ENCODE data around the gene ABHD2. TPM values are rescaled to one million over a fixed set of nuclear protein-coding genes. Genes with fewer than 3 reads are reported as not detected.

ABHD2 gene
- polyA plus RNA-seq, 1 experiment = 69.6 TPM

DNA sequence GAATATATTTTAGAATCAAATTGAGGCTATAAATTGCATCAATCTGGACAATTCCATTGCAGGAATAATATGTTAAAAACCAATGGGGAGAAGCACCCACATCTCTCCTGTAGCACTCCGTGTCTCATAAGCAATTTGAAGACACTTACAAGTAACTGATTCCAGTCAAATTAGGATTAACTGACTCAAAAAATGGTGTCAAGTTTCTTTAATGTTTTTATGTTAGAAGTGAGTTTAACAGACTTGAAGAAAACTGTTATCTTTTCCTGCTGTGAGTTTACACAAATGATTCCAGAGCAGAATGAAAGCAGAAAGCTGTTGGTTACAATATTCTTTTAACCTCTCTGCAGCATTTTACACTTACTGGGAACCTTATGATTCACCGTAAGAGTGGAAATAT, 109.9 kb downstream of the ABHD2 start:
- no peak for DNase-seq (ENCODE audit: low read depth)
- TF ChIP-seq, protein P1, sequence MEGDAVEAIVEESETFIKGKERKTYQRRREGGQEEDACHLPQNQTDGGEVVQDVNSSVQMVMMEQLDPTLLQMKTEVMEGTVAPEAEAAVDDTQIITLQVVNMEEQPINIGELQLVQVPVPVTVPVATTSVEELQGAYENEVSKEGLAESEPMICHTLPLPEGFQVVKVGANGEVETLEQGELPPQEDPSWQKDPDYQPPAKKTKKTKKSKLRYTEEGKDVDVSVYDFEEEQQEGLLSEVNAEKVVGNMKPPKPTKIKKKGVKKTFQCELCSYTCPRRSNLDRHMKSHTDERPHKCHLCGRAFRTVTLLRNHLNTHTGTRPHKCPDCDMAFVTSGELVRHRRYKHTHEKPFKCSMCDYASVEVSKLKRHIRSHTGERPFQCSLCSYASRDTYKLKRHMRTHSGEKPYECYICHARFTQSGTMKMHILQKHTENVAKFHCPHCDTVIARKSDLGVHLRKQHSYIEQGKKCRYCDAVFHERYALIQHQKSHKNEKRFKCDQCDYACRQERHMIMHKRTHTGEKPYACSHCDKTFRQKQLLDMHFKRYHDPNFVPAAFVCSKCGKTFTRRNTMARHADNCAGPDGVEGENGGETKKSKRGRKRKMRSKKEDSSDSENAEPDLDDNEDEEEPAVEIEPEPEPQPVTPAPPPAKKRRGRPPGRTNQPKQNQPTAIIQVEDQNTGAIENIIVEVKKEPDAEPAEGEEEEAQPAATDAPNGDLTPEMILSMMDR (IDR thresholded peaks at IDR 0.05; ENCODE audit: insufficient read depth, low read depth, low read length) = no peak
- Histone ChIP-seq H3K36me3 (ENCODE audit: control insufficient read depth, insufficient read depth, low read length) (peaks cover 2% of the 10 kb centered on the region; the same call in 1 of the 2 replicates), H3K4me3 (ENCODE audit: low read depth, low read length) (no peak overlapping the region), H3K27me3 (ENCODE audit: control insufficient read depth, insufficient read depth, low read length) (no peaks in the 10 kb centered on the region)
- POLR2A ChIA-PET = no interaction called here
- CTCF ChIA-PET = interaction anchor here (1.2 to 8.5 kb wide), 4 partner anchors 8 to 161 kb away, joined by 4 to 61 read pairs (median 6); no protein-coding TSS in a partner anchor

DNA sequence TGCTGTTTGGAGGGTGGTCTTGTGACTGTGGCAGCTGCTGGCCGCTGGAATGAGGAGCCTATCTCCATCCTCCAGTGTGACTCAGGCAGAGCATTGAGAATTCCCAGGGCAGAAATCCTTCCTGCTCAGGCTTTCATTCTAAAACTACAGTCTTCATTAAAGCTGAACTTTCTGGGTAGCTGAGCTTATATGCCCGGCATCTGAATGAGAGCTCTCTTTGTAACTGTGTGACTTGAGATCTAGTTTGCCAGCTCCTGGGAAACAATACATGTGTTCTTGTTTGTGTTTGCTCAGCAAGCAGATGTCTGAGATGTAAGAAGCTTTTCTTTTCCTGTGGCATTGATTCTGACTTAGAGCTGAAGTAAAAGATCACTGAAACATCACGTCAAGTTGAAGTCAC, 110.7 kb downstream of the ABHD2 start:
- Histone ChIP-seq H3K36me3 (ENCODE audit: control insufficient read depth, insufficient read depth, low read length) (peaks cover 2% of the 10 kb centered on the region; the same call in 1 of the 2 replicates), H3K27me3 (ENCODE audit: control insufficient read depth, insufficient read depth, low read length) (no peaks in the 10 kb centered on the region), H3K4me3 (ENCODE audit: low read depth, low read length) (no peak overlapping the region)
- TF ChIP-seq, protein P1 (IDR thresholded peaks at IDR 0.05; ENCODE audit: insufficient read depth, low read depth, low read length) = no peak
- CTCF ChIA-PET = interaction anchor here (0.6 to 8.5 kb wide), 4 partner anchors 8 to 227 kb away, joined by 3 to 61 read pairs (median 6); no protein-coding TSS in a partner anchor
- POLR2A ChIA-PET = interaction anchor here (0.6 kb wide), 1 partner anchor 160 kb away, joined by 3 read pairs; no protein-coding TSS in a partner anchor
- DNase-seq (ENCODE audit: low read depth) = no peak

DNA sequence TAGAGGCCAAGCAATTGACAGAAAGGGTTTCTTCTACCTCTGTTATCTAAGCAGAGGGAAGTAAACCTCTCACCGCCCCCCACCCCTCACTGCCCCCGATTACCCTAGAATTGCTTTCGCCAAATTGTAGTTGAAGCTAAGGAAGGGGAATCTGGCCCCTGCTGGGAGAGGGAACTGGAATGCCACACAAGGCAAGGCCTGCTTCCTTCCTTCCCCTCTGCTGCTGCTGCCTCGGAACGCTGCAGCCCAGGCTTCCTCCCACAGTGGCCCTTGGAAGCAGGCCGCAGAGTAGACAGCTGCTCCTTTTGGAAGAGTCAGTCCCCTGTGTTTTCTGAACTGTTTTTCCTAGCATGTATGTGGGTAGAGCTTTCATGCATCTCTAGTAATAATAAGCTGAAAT, 111.5 kb downstream of the ABHD2 start:
- peaks cover 2% of the 10 kb centered on the region; the same call in 1 of the 2 replicates for H3K36me3 ChIP-seq (ENCODE audit: control insufficient read depth, insufficient read depth, low read length)
- H3K4me3 ChIP-seq (ENCODE audit: low read depth, low read length) = no peak overlapping the region
- no peaks in the 10 kb centered on the region for H3K27me3 ChIP-seq (ENCODE audit: control insufficient read depth, insufficient read depth, low read length)
- ChIA-PET POLR2A (no interaction called here), CTCF (interaction anchor here (0.6 to 8.5 kb wide), 7 partner anchors 7 to 446 kb away, joined by 3 to 61 read pairs (median 3); no protein-coding TSS in a partner anchor)
- TF ChIP-seq, protein P1 (IDR thresholded peaks at IDR 0.05; ENCODE audit: insufficient read depth, low read depth, low read length) = no peak
- DNase-seq (ENCODE audit: low read depth) = no peak

DNA sequence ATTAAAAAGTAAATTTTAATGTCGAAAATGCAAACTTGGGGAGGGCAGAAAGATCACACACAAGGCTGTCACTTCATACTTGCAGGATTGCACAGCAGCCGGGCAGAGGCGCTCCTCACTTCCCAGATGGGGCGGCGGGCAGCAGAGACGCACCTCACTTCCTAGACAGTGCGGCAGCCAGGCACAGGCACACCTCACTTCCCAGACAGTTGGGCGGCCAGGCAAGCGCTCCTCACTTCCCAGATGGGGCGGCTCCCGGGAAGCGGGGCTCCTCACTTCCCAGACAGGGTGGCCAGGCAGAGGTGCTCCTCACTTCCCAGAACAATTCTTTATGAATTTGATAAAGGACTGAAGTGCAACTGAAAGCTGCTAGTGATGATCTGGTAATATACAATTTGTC, 111.9 kb downstream of the ABHD2 start:
- POLR2A ChIA-PET = no interaction called here
- Histone ChIP-seq H3K27me3 (ENCODE audit: control insufficient read depth, insufficient read depth, low read length) (no peaks in the 10 kb centered on the region), H3K4me3 (ENCODE audit: low read depth, low read length) (no peak overlapping the region), H3K36me3 (ENCODE audit: control insufficient read depth, insufficient read depth, low read length) (no peaks in the 10 kb centered on the region)
- DNase-seq (ENCODE audit: low read depth) = no peak
- CTCF ChIA-PET = interaction anchor here (0.6 to 1.9 kb wide), 5 partner anchors 11 to 446 kb away, joined by 3 to 9 read pairs (median 3); no protein-coding TSS in a partner anchor
- TF ChIP-seq, protein P1 (IDR thresholded peaks at IDR 0.05; ENCODE audit: insufficient read depth, low read depth, low read length) = no peak

DNA sequence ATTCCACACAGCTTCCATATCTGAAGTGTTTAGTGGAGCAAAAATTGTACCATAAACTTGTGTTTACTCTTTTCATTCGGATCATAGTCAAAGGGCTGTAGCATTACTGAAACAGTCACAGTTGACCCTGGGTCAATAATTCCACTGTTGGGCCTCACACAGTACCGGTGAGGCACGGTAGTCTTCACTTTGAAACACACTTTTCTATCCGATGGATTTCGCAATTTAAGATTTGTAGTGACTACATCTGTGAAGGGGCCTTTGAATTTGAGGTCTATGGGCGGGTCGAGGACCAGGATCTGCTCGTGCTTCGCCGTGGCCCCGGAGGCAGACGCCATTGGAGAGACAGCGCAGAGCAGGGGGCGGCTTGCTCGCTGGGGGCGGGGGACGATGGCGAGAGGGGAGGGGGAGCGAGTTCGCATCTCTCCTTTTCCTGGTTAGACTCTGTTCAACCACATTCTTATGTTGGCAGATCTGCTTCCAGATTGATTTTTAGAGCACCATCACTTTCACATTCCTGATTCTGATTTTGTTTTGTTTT, 113.3 kb downstream of the ABHD2 start:
- no peak for DNase-seq (ENCODE audit: low read depth)
- CTCF ChIA-PET = interaction anchor here (0.6 to 1.9 kb wide), 3 partner anchors 16 to 99 kb away, joined by 3 to 9 read pairs (median 3); no protein-coding TSS in a partner anchor
- H3K27me3 ChIP-seq (ENCODE audit: control insufficient read depth, insufficient read depth, low read length) = no peaks in the 10 kb centered on the region
- H3K36me3 ChIP-seq (ENCODE audit: control insufficient read depth, insufficient read depth, low read length) = no peaks in the 10 kb centered on the region
- no peak overlapping the region for H3K4me3 ChIP-seq (ENCODE audit: low read depth, low read length)
- TF ChIP-seq, protein P1 (IDR thresholded peaks at IDR 0.05; ENCODE audit: insufficient read depth, low read depth, low read length) = no peak
- POLR2A ChIA-PET = no interaction called here
